Panc1 (cell line): ENCODE data around the gene TGM4. TPM values are rescaled to one million over a fixed set of nuclear protein-coding genes. Genes with fewer than 3 reads are reported as not detected.
A peak's percentile ranks its signal among the peaks of the same experiment; 100 is the strongest.

Experiments used
- ATAC-seq: fragments of 200-7000 bp; cut with Tn5 transposase; 2 replicates; pipeline ENCODE4 v1.9.1; 2020; ENCODE audit warnings: mild to moderate bottlenecking, moderate library complexity
- BruUV-seq: library from RNA; stranded (reverse); fragments of 400-500 nt; replicated peaks from 2 replicates; lab custom pipeline; 2021; lab: Mats Ljungman, UMichigan
- CTCF ChIA-PET: fragments of 300-600 bp; sonication (Branson Sonifier 250); formaldehyde crosslinking; loops from one replicate; lab custom pipeline; 2022; ENCODE audit warnings: antibody characterized with exemption; lab: Charles Lee
- POLR2A ChIA-PET: fragments of 300-600 bp; sonication (Branson Sonifier 250); formaldehyde crosslinking; loops from one replicate; lab custom pipeline; 2022; ENCODE audit warnings: antibody characterized with exemption; lab: Charles Lee
- DNase-seq: peaks from one replicate; pipeline ENCODE4 v3.0.0-alpha.2; 2010; ENCODE audit warnings: low read depth, low spot score
- H3K27ac ChIP-seq: 2 replicates; pipeline ENCODE4 v1.5.1; 2011; ENCODE audit warnings: mild to moderate bottlenecking, low read length, inconsistent platforms
- H3K27me3 ChIP-seq: fragments of 200-500 bp; sonication (Bioruptor generic); 2 replicates; pipeline ENCODE4 v1.6.0; 2014; ENCODE audit warnings: low read length, inconsistent platforms; ENCODE audit not compliant: control insufficient read depth, insufficient read depth
- H3K36me3 ChIP-seq: fragments of 200-500 bp; sonication (Bioruptor generic); 2 replicates; pipeline ENCODE4 v1.5.1; 2014; ENCODE audit warnings: inconsistent platforms, mild to moderate bottlenecking, low read length, moderate library complexity; ENCODE audit not compliant: control insufficient read depth, insufficient read depth
- H3K4me1 ChIP-seq: 2 replicates; pipeline ENCODE4 v1.5.1; 2011; ENCODE audit warnings: inconsistent platforms, mild to moderate bottlenecking, low read length, moderate library complexity; ENCODE audit not compliant: control insufficient read depth, insufficient read depth
- H3K4me3 ChIP-seq, 2 experiments: 2 replicates each; pipeline ENCODE4 v1.5.1; 2011 to 2012; ENCODE audit warnings: low read depth in 2 of 2, low read length in 2 of 2, mild to moderate bottlenecking in 2 of 2, inconsistent platforms in 1 of 2, moderate library complexity in 1 of 2
- H3K9me3 ChIP-seq: fragments of 200-500 bp; sonication (Bioruptor generic); 2 replicates; pipeline ENCODE4 v1.5.1; 2014; ENCODE audit warnings: low read depth, mild to moderate bottlenecking, inconsistent platforms, low read length, moderate library complexity; ENCODE audit not compliant: control insufficient read depth, insufficient read depth
- POLR2AphosphoS5 ChIP-seq: IDR thresholded peaks from 2 replicates; pipeline ENCODE4 v1.6.1; 2012; ENCODE audit warnings: mild to moderate bottlenecking, low read depth, low read length, moderate library complexity
- SIN3A ChIP-seq: IDR thresholded peaks from 2 replicates; pipeline ENCODE4 v1.6.1; 2012; ENCODE audit warnings: low read depth, mild to moderate bottlenecking, low read length, moderate library complexity, borderline replicate concordance; ENCODE audit not compliant: insufficient read depth
- TCF7L2 ChIP-seq: IDR thresholded peaks from 2 replicates; pipeline ENCODE4 v1.6.1; 2011; ENCODE audit warnings: mild to moderate bottlenecking, low read depth, low read length, inconsistent platforms
- in situ Hi-C: cut with HindIII; loops from 2 replicates; pipeline ENCODE4 v1.10.0; 2016; ENCODE audit warnings: low sequenced_read_pairs, low pct_unique_long_range_greater_than_20kb
- intact Hi-C: fragments of 100-400 bp; cut with micrococcal nuclease; formaldehyde crosslinking; loops from one replicate; pipeline ENCODE4 v1.10.0; 2022; ENCODE audit not compliant: unreplicated experiment
- total RNA-seq: library from RNA; stranded (reverse); gene quantifications from one replicate; pipeline ENCODE4 v1.2.1, GENCODE V29; 2021; ENCODE audit not compliant: unreplicated experiment
- TF ChIP-seq, protein P1 (sequence below), 2 experiments: IDR thresholded peaks; 2 replicates each; pipeline ENCODE4 v1.6.1; 2011 to 2012; ENCODE audit warnings: low read depth in 2 of 2, control low read depth in 1 of 2, low read length in 1 of 2, mild to moderate bottlenecking in 1 of 2, moderate library complexity in 1 of 2; ENCODE audit not compliant: insufficient read depth in 1 of 2
- TF ChIP-seq, protein P2 (sequence below): fragments of 450-650 bp; IDR thresholded peaks from 2 replicates; pipeline ENCODE4 v1.5.1; 2017; ENCODE audit warnings: mild to moderate bottlenecking

TGM4 gene
- total RNA-seq, 1 experiment from 2014 or later = 0.46 TPM

- H3K36me3 ChIP-seq = no peaks in the 10 kb centered on the region
- BruUV-seq = no TSS peak
- peak within 1 kb of the TSS; percentile 58 to 88 for H3K4me3 ChIP-seq
- in situ Hi-C loops = no loop called here
- no peaks in the 10 kb centered on the region for H3K27me3 ChIP-seq
- H3K27ac ChIP-seq = peak within 1 kb of the TSS; percentile 92
- ChIA-PET POLR2A (no interaction called here), CTCF (no interaction called here)
- intact Hi-C loops = no loop called here
- peak; percentile 96 for ATAC-seq
- TF ChIP-seq SIN3A (no peak), TCF7L2 (no peak), POLR2AphosphoS5 (peak; percentile 85)
- TF ChIP-seq, protein P1, sequence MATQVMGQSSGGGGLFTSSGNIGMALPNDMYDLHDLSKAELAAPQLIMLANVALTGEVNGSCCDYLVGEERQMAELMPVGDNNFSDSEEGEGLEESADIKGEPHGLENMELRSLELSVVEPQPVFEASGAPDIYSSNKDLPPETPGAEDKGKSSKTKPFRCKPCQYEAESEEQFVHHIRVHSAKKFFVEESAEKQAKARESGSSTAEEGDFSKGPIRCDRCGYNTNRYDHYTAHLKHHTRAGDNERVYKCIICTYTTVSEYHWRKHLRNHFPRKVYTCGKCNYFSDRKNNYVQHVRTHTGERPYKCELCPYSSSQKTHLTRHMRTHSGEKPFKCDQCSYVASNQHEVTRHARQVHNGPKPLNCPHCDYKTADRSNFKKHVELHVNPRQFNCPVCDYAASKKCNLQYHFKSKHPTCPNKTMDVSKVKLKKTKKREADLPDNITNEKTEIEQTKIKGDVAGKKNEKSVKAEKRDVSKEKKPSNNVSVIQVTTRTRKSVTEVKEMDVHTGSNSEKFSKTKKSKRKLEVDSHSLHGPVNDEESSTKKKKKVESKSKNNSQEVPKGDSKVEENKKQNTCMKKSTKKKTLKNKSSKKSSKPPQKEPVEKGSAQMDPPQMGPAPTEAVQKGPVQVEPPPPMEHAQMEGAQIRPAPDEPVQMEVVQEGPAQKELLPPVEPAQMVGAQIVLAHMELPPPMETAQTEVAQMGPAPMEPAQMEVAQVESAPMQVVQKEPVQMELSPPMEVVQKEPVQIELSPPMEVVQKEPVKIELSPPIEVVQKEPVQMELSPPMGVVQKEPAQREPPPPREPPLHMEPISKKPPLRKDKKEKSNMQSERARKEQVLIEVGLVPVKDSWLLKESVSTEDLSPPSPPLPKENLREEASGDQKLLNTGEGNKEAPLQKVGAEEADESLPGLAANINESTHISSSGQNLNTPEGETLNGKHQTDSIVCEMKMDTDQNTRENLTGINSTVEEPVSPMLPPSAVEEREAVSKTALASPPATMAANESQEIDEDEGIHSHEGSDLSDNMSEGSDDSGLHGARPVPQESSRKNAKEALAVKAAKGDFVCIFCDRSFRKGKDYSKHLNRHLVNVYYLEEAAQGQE (IDR thresholded peaks at IDR 0.05; ENCODE audit: insufficient read depth in 1 of 2, low read depth in 2 of 2, low read length in 1 of 2) = 0 out of 4 replicates have a peak, but pooled peaks of 1 of the 2 experiments have one; percentile 42
- TF ChIP-seq, protein P2, sequence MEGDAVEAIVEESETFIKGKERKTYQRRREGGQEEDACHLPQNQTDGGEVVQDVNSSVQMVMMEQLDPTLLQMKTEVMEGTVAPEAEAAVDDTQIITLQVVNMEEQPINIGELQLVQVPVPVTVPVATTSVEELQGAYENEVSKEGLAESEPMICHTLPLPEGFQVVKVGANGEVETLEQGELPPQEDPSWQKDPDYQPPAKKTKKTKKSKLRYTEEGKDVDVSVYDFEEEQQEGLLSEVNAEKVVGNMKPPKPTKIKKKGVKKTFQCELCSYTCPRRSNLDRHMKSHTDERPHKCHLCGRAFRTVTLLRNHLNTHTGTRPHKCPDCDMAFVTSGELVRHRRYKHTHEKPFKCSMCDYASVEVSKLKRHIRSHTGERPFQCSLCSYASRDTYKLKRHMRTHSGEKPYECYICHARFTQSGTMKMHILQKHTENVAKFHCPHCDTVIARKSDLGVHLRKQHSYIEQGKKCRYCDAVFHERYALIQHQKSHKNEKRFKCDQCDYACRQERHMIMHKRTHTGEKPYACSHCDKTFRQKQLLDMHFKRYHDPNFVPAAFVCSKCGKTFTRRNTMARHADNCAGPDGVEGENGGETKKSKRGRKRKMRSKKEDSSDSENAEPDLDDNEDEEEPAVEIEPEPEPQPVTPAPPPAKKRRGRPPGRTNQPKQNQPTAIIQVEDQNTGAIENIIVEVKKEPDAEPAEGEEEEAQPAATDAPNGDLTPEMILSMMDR = peak; percentile 61
- no peaks in the 10 kb centered on the region; the same call in 1 of the 2 replicates for H3K4me1 ChIP-seq
- no peaks in the 10 kb centered on the region for H3K9me3 ChIP-seq
- DNase-seq = peak; percentile 56
Measured at GRCh38 chr3:44861412-44862225, 12.8 kb upstream of the TGM4 start, which contains the start of gene TMEM42. Gene TMEM42, plus strand, starts transcription at chr3:44861912. Its CDS starts 13 bp downstream, at chr3:44861925.

- ChIA-PET CTCF (no interaction called here), POLR2A (no interaction called here)
- Histone ChIP-seq H3K27me3 (no peaks in the 10 kb centered on the region), H3K27ac (peak overlapping the region; percentile 92), H3K36me3 (no peaks in the 10 kb centered on the region), H3K4me1 (no peaks in the 10 kb centered on the region; the same call in 1 of the 2 replicates), H3K9me3 (no peaks in the 10 kb centered on the region), H3K4me3 (peak overlapping the region; percentile 58 to 88)
- in situ Hi-C loops = no loop called here
- intact Hi-C loops = no loop called here
- no peak for DNase-seq
- no peak for TF ChIP-seq SIN3A
- no TSS peak for BruUV-seq
- ATAC-seq = no peak; the same call in 1 of the 2 replicates
Measured at GRCh38 chr3:44862226-44862637, 12.2 kb upstream of the TGM4 start.
